ENCODE results near the gene FOXP1.
A peak's percentile ranks its signal among the peaks of the same experiment; 100 is the strongest.
"Not testable (repeated sequence)": the region's sequence is repeated elsewhere in the genome, so short reads cannot be mapped to it uniquely, and the experiment has no call there.

Gene FOXP1

GRCh38 chr3:70980646-70981170 is 602.8 kb downstream of the FOXP1 start:
- no peak for DNase-seq (ENCODE audit: insufficient read length, low spot score)
- FAIRE-seq = peak; percentile 11

- DNase-seq (ENCODE audit: insufficient read length, low spot score) = no peak
- peak; percentile 37 for FAIRE-seq
These were observed 603.4 kb downstream of the FOXP1 start for GRCh38 chr3:70979983-70980645.

GRCh38 chr3:70977712-70978111 is 605.8 kb downstream of the FOXP1 start:
- no peak for FAIRE-seq

GRCh38 chr3:70975981-70976380 is 607.5 kb downstream of the FOXP1 start:
- FAIRE-seq; DNase-seq (ENCODE audit: insufficient read length, low spot score): not testable (repeated sequence)

More at GRCh38 chr3:70977712-70978111, 605.8 kb downstream of the FOXP1 start:
- DNase-seq (ENCODE audit: insufficient read length, low spot score) = no peak

- FAIRE-seq (no peak), DNase-seq (ENCODE audit: insufficient read length, low spot score) (no peak)
These were observed 608.8 kb downstream of the FOXP1 start for GRCh38 chr3:70974747-70975146.

GRCh38 chr3:70973558-70973957 is 610.0 kb downstream of the FOXP1 start:
- DNase-seq (ENCODE audit: insufficient read length, low spot score) = no peak
- no peak for FAIRE-seq

GRCh38 chr3:70972855-70973254 is 610.7 kb downstream of the FOXP1 start:
- FAIRE-seq (no peak), DNase-seq (ENCODE audit: insufficient read length, low spot score) (no peak)

GRCh38 chr3:70970952-70971351 is 612.6 kb downstream of the FOXP1 start:
- no peak for FAIRE-seq

GRCh38 chr3:70970171-70970570 is 613.4 kb downstream of the FOXP1 start:
- DNase-seq (ENCODE audit: insufficient read length, low spot score) (no peak), FAIRE-seq (no peak)

More at GRCh38 chr3:70970952-70971351, 612.6 kb downstream of the FOXP1 start:
- no peak for DNase-seq (ENCODE audit: insufficient read length, low spot score)

- FAIRE-seq (no peak), DNase-seq (ENCODE audit: insufficient read length, low spot score) (no peak)
These were observed 619.9 kb downstream of the FOXP1 start for GRCh38 chr3:70963431-70964275.

- DNase-seq (ENCODE audit: insufficient read length, low spot score) (no peak), FAIRE-seq (no peak)
These were observed 623.8 kb downstream of the FOXP1 start for GRCh38 chr3:70959506-70960291.

GRCh38 chr3:70952033-70952747 is 631.3 kb downstream of the FOXP1 start:
- FAIRE-seq = no peak
- DNase-seq (ENCODE audit: insufficient read length, low spot score) = no peak

GRCh38 chr3:70951316-70951715 is 632.2 kb downstream of the FOXP1 start:
- FAIRE-seq = no peak
- DNase-seq (ENCODE audit: insufficient read length, low spot score) = no peak

GRCh38 chr3:70947579-70947978 is 635.9 kb downstream of the FOXP1 start:
- DNase-seq (ENCODE audit: insufficient read length, low spot score) (no peak), FAIRE-seq (no peak)

- FAIRE-seq (no peak), DNase-seq (ENCODE audit: insufficient read length, low spot score) (no peak)
These were observed 639.6 kb downstream of the FOXP1 start for GRCh38 chr3:70943886-70944285.

GRCh38 chr3:70933105-70933810 is 650.3 kb downstream of the FOXP1 start:
- DNase-seq (ENCODE audit: insufficient read length, low spot score) = no peak

GRCh38 chr3:70930066-70930465 is 653.5 kb downstream of the FOXP1 start:
- FAIRE-seq = no peak
- DNase-seq (ENCODE audit: insufficient read length, low spot score) = no peak

More at GRCh38 chr3:70933105-70933810, 650.3 kb downstream of the FOXP1 start:
- FAIRE-seq = no peak

- no peak for DNase-seq (ENCODE audit: insufficient read length, low spot score)
- FAIRE-seq = no peak
These were observed 656.3 kb downstream of the FOXP1 start for GRCh38 chr3:70927239-70927638.

GRCh38 chr3:70926835-70927234 is 656.7 kb downstream of the FOXP1 start:
- FAIRE-seq = no peak

GRCh38 chr3:70919661-70920060 is 663.9 kb downstream of the FOXP1 start:
- DNase-seq (ENCODE audit: insufficient read length, low spot score) (no peak), FAIRE-seq (no peak)

More at GRCh38 chr3:70926835-70927234, 656.7 kb downstream of the FOXP1 start:
- DNase-seq (ENCODE audit: insufficient read length, low spot score) = no peak

Data from GM19239 (cell line).